CD14-positive monocyte (primary cell): ENCODE measurements around the gene ANKRD13C. TPM values are rescaled to one million over a fixed set of nuclear protein-coding genes. Genes with fewer than 3 reads are reported as not detected.

Experiments used
- DNase-seq, 3 donors: peaks; one replicate each; pipeline ENCODE4 v3.0.0-alpha.2; 2011 to 2022
- H2AFZ ChIP-seq: 2 replicates; pipeline ENCODE4 v1.6.0; 2012; ENCODE audit warnings: mild to moderate bottlenecking, low read depth, low read length, inconsistent platforms; ENCODE audit not compliant: insufficient read depth, poor library complexity, severe bottlenecking
- H3K27ac ChIP-seq, 2 donors: 1 replicate in 1 of 2; 2 replicates in 1 of 2; pipeline ENCODE4 v1.5.1; 2012 to 2013; ENCODE audit warnings: low read length in 2 of 2, control low read depth in 1 of 2, inconsistent platforms in 1 of 2, low read depth in 1 of 2, mild to moderate bottlenecking in 1 of 2
- H3K27me3 ChIP-seq, 2 donors: one replicate each; pipeline versions ENCODE4 v1.6.0 to v1.6.1; 2011 to 2013; ENCODE audit warnings: low read length in 2 of 2; ENCODE audit not compliant: control insufficient read depth in 2 of 2, insufficient read depth in 2 of 2
- H3K36me3 ChIP-seq, 2 donors: replicated peaks in 1 of 2; 1 replicate in 1 of 2; 2 replicates in 1 of 2; pipeline versions ENCODE4 v1.5.1 to v1.6.1; 2012 to 2013; ENCODE audit warnings: low read length in 2 of 2, control low read depth in 1 of 2, inconsistent platforms in 1 of 2, mild to moderate bottlenecking in 1 of 2; ENCODE audit not compliant: insufficient read depth in 2 of 2, control insufficient read depth in 1 of 2
- H3K4me1 ChIP-seq, 2 donors: 1 replicate in 1 of 2; 2 replicates in 1 of 2; pipeline versions ENCODE4 v1.5.1 to v1.6.1; 2012 to 2013; ENCODE audit warnings: low read length in 2 of 2, control low read depth in 1 of 2, inconsistent platforms in 1 of 2, mild to moderate bottlenecking in 1 of 2, moderate library complexity in 1 of 2; ENCODE audit not compliant: insufficient read depth in 2 of 2, control insufficient read depth in 1 of 2
- H3K4me2 ChIP-seq: replicated peaks from 2 replicates; pipeline ENCODE3; 2012; ENCODE audit warnings: low read length, moderate library complexity, mild to moderate bottlenecking; ENCODE audit not compliant: poor library complexity, severe bottlenecking; ENCODE audit errors: extremely low read depth
- H3K4me3 ChIP-seq, 3 experiments: fragments of 200-600 bp in 1 of 3; sonication (generic) in 1 of 3; replicated peaks in 1 of 3; 1 replicate in 2 of 3; 2 replicates in 1 of 3; pipeline ENCODE4 v1.5.1; 2011 to 2013; ENCODE audit warnings: low read length in 3 of 3, mild to moderate bottlenecking in 3 of 3, control low read depth in 2 of 3, low read depth in 2 of 3, inconsistent platforms in 1 of 3, moderate library complexity in 1 of 3
- H3K79me2 ChIP-seq: 2 replicates; pipeline ENCODE4 v1.6.0; 2012; ENCODE audit warnings: mild to moderate bottlenecking, control low read depth, inconsistent platforms, low read length, moderate library complexity; ENCODE audit not compliant: insufficient read depth
- H3K9ac ChIP-seq: 2 replicates; pipeline ENCODE4 v1.6.0; 2017; ENCODE audit warnings: low read length, mild to moderate bottlenecking; ENCODE audit not compliant: insufficient read depth, poor library complexity, severe bottlenecking
- H3K9me3 ChIP-seq, 2 donors: replicated peaks in 1 of 2; 1 replicate in 1 of 2; 2 replicates in 1 of 2; pipeline versions ENCODE4 v1.5.1 to v1.6.1; 2012 to 2013; ENCODE audit warnings: low read length in 2 of 2, control low read depth in 1 of 2; ENCODE audit not compliant: control insufficient read depth in 1 of 2, insufficient read depth in 1 of 2
- H4K20me1 ChIP-seq: 2 replicates; pipeline ENCODE4 v1.6.0; 2012; ENCODE audit warnings: mild to moderate bottlenecking, low read length, control low read depth, moderate library complexity; ENCODE audit not compliant: insufficient read depth
- H3K27ac Mint-ChIP-seq, 7 donors: one replicate each; pipeline ENCODE4 v1.8.0; 2020; ENCODE audit warnings: mild to moderate bottlenecking in 7 of 7, mixed read lengths in 7 of 7, moderate library complexity in 6 of 7, inconsistent platforms in 2 of 7
- H3K27me3 Mint-ChIP-seq, 3 donors: one replicate each; pipeline ENCODE4 v1.8.0; 2021 to 2022; ENCODE audit warnings: low read depth in 3 of 3, mild to moderate bottlenecking in 3 of 3, mixed read lengths in 3 of 3, moderate library complexity in 3 of 3, inconsistent platforms in 1 of 3
- H3K36me3 Mint-ChIP-seq, 2 donors: one replicate each; pipeline ENCODE4 v1.8.0; 2020; ENCODE audit warnings: mixed read lengths in 2 of 2, inconsistent platforms in 1 of 2, mild to moderate bottlenecking in 1 of 2
- H3K4me1 Mint-ChIP-seq: one replicate; pipeline ENCODE4 v1.8.0; 2020; ENCODE audit warnings: mild to moderate bottlenecking, mixed read lengths
- H3K4me3 Mint-ChIP-seq, 2 donors: one replicate each; pipeline ENCODE4 v1.8.0; 2020; ENCODE audit warnings: mild to moderate bottlenecking in 2 of 2, mixed read lengths in 2 of 2, moderate library complexity in 1 of 2
- H3K9me3 Mint-ChIP-seq, 7 donors: one replicate each; pipeline ENCODE4 v1.8.0; 2020 to 2022; ENCODE audit warnings: mixed read lengths in 7 of 7, mild to moderate bottlenecking in 6 of 7, moderate library complexity in 6 of 7, inconsistent platforms in 2 of 7
- CTCF ChIP-seq: fragments of 200-600 bp; IDR thresholded peaks from one replicate; pipeline ENCODE4 v1.8.0; 2022; ENCODE audit warnings: antibody characterized with exemption, mild to moderate bottlenecking
- WGBS: methylation state at CpG from one replicate; pipeline ENCODE4 v1.1.5; 2013; ENCODE audit warnings: missing lambda C conversion rate; ENCODE audit not compliant: insufficient coverage; 5-methylcytosine and 5-hydroxymethylcytosine counted together
- intact Hi-C, 2 donors: fragments of 100-400 bp; cut with micrococcal nuclease; formaldehyde crosslinking; loops; one replicate each; pipeline versions ENCODE4 v1.15.0 to v1.15.1; 2023
- polyA plus RNA-seq, 3 donors: library from polyadenylated mRNA; depleted of rRNA in 1 of 3; unstranded in 2 of 3; stranded (reverse) in 1 of 3; fragments of 300-500 nt in 2 of 3; fragments of >200 nt in 1 of 3; fragmentation: Illumina TruSeq in 2 of 3; gene quantifications; 1 replicate in 2 of 3; 2 replicates in 1 of 3; pipeline ENCODE4 v1.2.3, GENCODE V29; 2012 to 2021

ANKRD13C gene
- polyA plus RNA-seq, 3 donors, result 4.5 to 7.6 (median 6.5) TPM

GRCh38 chr1:70397013-70397412, 42.5 kb upstream of the ANKRD13C start:
- Histone ChIP-seq H3K79me2 (no peaks in the 10 kb centered on the region), H3K36me3 (no peaks in the 10 kb centered on the region), H3K9me3 (no peaks in the 10 kb centered on the region), H3K9ac (no peak overlapping the region), H2AFZ (no peak overlapping the region), H3K27ac (no peak overlapping the region), H3K27me3 (no peaks in the 10 kb centered on the region), H4K20me1 (no peaks in the 10 kb centered on the region), H3K4me1 (no peaks in the 10 kb centered on the region), H3K4me3 (no peak overlapping the region), H3K4me2 (no peak overlapping the region)
- Mint-ChIP-seq H3K27me3 (peaks cover 2 to 7% (median 6%) of the 10 kb centered on the region in 3 donors), H3K36me3 (no peaks in the 10 kb centered on the region), H3K9me3 (no peaks in the 10 kb centered on the region), H3K4me3 (no peak overlapping the region), H3K27ac (peak overlapping the region in 1 of 7 donors; percentile 4), H3K4me1 (no peaks in the 10 kb centered on the region)
- intact Hi-C loops, result no loop called here
- 69% methylated on average over 2 of the region's 7 CpGs for WGBS
- no peak for TF ChIP-seq CTCF
- DNase-seq, result no peak

GRCh38 chr1:70396607-70397006, 42.1 kb upstream of the ANKRD13C start:
- H3K79me2 ChIP-seq, result no peaks in the 10 kb centered on the region
- no peaks in the 10 kb centered on the region for H3K9me3 Mint-ChIP-seq
- H3K36me3 ChIP-seq, result no peaks in the 10 kb centered on the region
- H3K4me1 ChIP-seq, result no peaks in the 10 kb centered on the region
- no peak overlapping the region for H3K4me3 ChIP-seq
- H3K9ac ChIP-seq, result no peak overlapping the region
- no peak overlapping the region for H3K27ac Mint-ChIP-seq
- TF ChIP-seq CTCF, result no peak
- H3K27me3 Mint-ChIP-seq, result peaks cover 2 to 8% (median 6%) of the 10 kb centered on the region in 3 donors
- no peak overlapping the region for H3K4me2 ChIP-seq
- H2AFZ ChIP-seq, result no peak overlapping the region
- H3K27me3 ChIP-seq, result no peaks in the 10 kb centered on the region
- intact Hi-C loops, result no loop called here
- no peaks in the 10 kb centered on the region for H3K36me3 Mint-ChIP-seq
- no CpG with 5 or more reads among the region's 2 CpGs for WGBS
- DNase-seq, result no peak
- no peaks in the 10 kb centered on the region for H4K20me1 ChIP-seq
- H3K4me3 Mint-ChIP-seq, result no peak overlapping the region
- H3K4me1 Mint-ChIP-seq, result no peaks in the 10 kb centered on the region
- H3K27ac ChIP-seq, result no peak overlapping the region
- H3K9me3 ChIP-seq, result no peaks in the 10 kb centered on the region
